Inflammatory macrophage (primary cell): ENCODE measurements around the gene TMEFF2.

Source experiments
- DNase-seq, 2 donors: peaks; one replicate each; pipeline ENCODE4 v3.0.0-alpha.2; 2020 to 2022

The TMEFF2 gene

GRCh38 chr2:192060161-192060560 is 134.6 kb downstream of the TMEFF2 start:
- DNase-seq = no peak

GRCh38 chr2:192059266-192059665 is 135.5 kb downstream of the TMEFF2 start:
- no peak for DNase-seq

- DNase-seq = no peak
Measured at GRCh38 chr2:192053921-192054320, 140.8 kb downstream of the TMEFF2 start.

GRCh38 chr2:192051533-192051932 is 143.2 kb downstream of the TMEFF2 start:
- no peak for DNase-seq

GRCh38 chr2:192049362-192049761 is 145.4 kb downstream of the TMEFF2 start:
- DNase-seq = no peak

GRCh38 chr2:192047315-192048107 is 147.2 kb downstream of the TMEFF2 start:
- no peak for DNase-seq

GRCh38 chr2:192044496-192044895 is 150.2 kb downstream of the TMEFF2 start:
- DNase-seq = no peak

GRCh38 chr2:192043216-192043870 is 151.4 kb downstream of the TMEFF2 start:
- no peak for DNase-seq

GRCh38 chr2:192042126-192042525 is 152.6 kb downstream of the TMEFF2 start:
- DNase-seq = no peak

- DNase-seq = no peak
Measured at GRCh38 chr2:192038110-192038509, 156.6 kb downstream of the TMEFF2 start.

GRCh38 chr2:192035731-192036442 is 158.8 kb downstream of the TMEFF2 start:
- no peak for DNase-seq

- DNase-seq = peak; percentile 17 to 42
Measured at GRCh38 chr2:192030856-192031255, 163.9 kb downstream of the TMEFF2 start.

GRCh38 chr2:192030289-192030688 is 164.4 kb downstream of the TMEFF2 start:
- DNase-seq = peak; percentile 12 to 29

GRCh38 chr2:192029089-192029488 is 165.6 kb downstream of the TMEFF2 start:
- DNase-seq = peak; percentile 26 to 42

GRCh38 chr2:192026825-192027120 is 168.0 kb downstream of the TMEFF2 start:
- DNase-seq = no peak

- no peak for DNase-seq
Measured at GRCh38 chr2:192026059-192026824, 168.5 kb downstream of the TMEFF2 start.

- DNase-seq = no peak
Measured at GRCh38 chr2:192025637-192026036, 169.1 kb downstream of the TMEFF2 start.

GRCh38 chr2:192023006-192023405 is 171.7 kb downstream of the TMEFF2 start:
- DNase-seq = no peak

GRCh38 chr2:192017844-192018243 is 176.9 kb downstream of the TMEFF2 start:
- no peak for DNase-seq

- no peak for DNase-seq
Measured at GRCh38 chr2:192016265-192016664, 178.5 kb downstream of the TMEFF2 start.

- no peak for DNase-seq
Measured at GRCh38 chr2:192013211-192013610, 181.5 kb downstream of the TMEFF2 start.

GRCh38 chr2:192011196-192011595 is 183.5 kb downstream of the TMEFF2 start:
- DNase-seq = no peak

GRCh38 chr2:192010073-192010472 is 184.7 kb downstream of the TMEFF2 start:
- DNase-seq = no peak
